HL-60 (cell line): ENCODE results near the gene SLC7A1.

Experiments
- CTCF ChIP-seq: IDR thresholded peaks from one replicate; pipeline ENCODE4 v1.5.1; 2011; ENCODE audit warnings: low read length, control low read depth, inconsistent platforms; ENCODE audit not compliant: insufficient read depth
- GABPA ChIP-seq: IDR thresholded peaks from 2 replicates; pipeline ENCODE4 v1.6.1; 2012; ENCODE audit warnings: low read depth
- POLR2AphosphoS5 ChIP-seq: IDR thresholded peaks from 2 replicates; pipeline ENCODE4 v1.6.1; 2012; ENCODE audit warnings: low read depth
- REST ChIP-seq: IDR thresholded peaks from 2 replicates; pipeline ENCODE4 v1.6.1; 2012; ENCODE audit warnings: low read depth; ENCODE audit not compliant: insufficient replicate concordance
- SPI1 ChIP-seq: IDR thresholded peaks from 2 replicates; pipeline ENCODE4 v1.6.1; 2012; ENCODE audit warnings: low read depth, mild to moderate bottlenecking, borderline replicate concordance

DNA sequence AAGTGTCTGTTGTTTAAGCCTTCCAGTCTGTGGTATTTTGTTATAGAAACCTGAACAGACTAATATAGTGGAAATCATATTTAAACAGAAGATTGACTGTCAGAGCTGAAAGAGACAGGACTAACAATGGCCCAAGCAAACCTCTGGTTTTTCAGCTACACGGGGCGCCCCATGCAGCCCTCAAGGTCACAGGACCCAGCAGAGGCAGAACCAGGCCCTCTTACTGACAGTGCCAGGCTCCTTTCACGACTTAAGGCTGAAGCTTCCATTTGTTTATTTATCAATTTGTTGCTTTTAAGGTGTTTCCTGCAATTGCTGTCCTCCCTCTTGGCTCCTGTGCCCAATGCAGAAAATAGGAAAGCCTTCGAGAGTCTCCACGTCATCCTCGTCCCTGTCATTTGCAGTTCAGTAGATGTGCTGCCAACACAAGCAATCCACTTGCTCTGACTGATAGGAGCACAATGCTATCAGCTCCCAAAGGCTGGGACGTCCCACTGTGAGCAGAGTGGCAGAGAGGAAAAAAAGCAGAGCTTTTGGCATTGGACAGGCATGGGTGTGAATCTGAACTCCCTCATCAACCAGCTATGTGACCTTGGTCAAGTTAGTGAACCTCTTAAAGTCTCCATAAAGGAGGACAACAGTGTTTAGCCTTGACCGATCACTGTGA, 10.5 kb upstream of the SLC7A1 start:
- TF ChIP-seq CTCF (no peak), POLR2AphosphoS5 (no peak), SPI1 (no peak), GABPA (no peak), REST (no peak)
